NB4 (cell line): ENCODE results near the gene DGKE.

ENCODE experiments used
- CTCF ChIP-seq: IDR thresholded peaks from one replicate; pipeline ENCODE4 v1.5.1; 2012; ENCODE audit warnings: low read depth, low read length
- MYC ChIP-seq: IDR thresholded peaks from 2 replicates; pipeline ENCODE4 v1.6.1; 2011; ENCODE audit warnings: low read depth, low read length
- POLR2A ChIP-seq: IDR thresholded peaks from 2 replicates; pipeline ENCODE4 v1.6.1; 2011; ENCODE audit warnings: mild to moderate bottlenecking; ENCODE audit not compliant: insufficient read length; ENCODE audit errors: extremely low read depth
- TF ChIP-seq, protein P1 (sequence below): IDR thresholded peaks from 2 replicates; pipeline ENCODE4 v1.6.1; 2011; ENCODE audit warnings: low read depth, low read length

DNA sequence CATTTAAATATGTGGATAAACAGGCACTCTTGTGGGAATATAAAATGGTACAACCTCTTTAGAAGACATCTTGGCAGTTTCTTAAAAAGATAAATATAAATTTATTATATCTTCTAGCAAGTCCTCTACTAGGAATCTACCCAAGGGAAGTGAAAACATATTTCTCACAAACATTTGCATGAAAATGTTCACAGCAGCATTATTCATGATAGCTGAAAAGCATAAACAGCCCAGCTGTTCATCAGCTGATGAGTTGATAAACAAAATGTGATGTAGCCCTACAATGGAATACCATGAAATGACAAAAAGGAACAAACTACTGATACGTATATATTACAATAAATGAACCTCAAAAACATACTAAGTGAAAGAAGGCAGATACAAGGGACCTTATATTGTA is 12.0 kb downstream of the DGKE start:
- TF ChIP-seq CTCF (no peak), POLR2A (no peak), MYC (no peak)
- TF ChIP-seq, protein P1, sequence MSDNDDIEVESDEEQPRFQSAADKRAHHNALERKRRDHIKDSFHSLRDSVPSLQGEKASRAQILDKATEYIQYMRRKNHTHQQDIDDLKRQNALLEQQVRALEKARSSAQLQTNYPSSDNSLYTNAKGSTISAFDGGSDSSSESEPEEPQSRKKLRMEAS: no peak
